ENCODE measurements around the gene COL5A2. TPM values are rescaled to one million over a fixed set of nuclear protein-coding genes. Genes with fewer than 3 reads are reported as not detected.

COL5A2 gene
- total RNA-seq, 2 donors from 2014 or later = 10.4 to 24.6 TPM

DNA sequence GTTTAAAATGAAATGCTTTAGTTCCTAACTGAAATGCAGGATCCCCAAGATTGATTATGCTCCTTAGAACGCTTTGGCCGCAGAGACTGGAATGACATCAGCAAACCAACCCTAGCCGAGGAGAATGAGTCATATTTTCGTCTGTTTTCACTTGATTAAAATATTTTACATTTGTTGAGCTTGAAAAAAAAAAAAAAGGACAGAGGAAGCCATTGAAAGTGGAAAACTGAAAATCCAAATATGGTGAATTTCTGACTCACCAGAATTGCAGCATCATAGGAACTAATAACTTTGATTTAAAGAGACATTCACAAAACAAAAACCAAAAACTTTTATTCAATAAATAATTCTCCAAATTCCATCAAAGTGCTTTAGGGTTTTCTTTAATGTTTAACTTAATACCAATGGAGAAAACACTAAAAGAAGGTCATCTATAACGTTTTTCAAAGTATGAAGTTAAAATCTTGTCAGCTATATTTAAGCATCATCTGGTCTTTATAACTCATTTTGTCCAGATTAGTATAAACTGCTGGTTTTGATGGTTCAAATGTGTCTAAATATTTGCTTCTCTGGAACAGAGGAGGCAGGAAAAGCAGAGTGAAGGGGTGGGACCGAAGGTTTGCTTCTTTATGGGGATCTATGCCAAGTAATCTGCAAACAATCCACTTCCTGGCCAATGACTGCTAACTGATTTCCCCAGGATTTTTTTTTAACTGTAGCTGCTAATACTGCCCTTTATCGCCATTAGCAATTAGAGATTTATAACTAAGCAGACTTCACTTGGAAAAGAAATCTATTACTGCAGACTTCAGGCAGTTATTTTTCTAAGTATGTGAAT lies 30.9 kb upstream of the COL5A2 start:
- TF ChIP-seq, protein P1, sequence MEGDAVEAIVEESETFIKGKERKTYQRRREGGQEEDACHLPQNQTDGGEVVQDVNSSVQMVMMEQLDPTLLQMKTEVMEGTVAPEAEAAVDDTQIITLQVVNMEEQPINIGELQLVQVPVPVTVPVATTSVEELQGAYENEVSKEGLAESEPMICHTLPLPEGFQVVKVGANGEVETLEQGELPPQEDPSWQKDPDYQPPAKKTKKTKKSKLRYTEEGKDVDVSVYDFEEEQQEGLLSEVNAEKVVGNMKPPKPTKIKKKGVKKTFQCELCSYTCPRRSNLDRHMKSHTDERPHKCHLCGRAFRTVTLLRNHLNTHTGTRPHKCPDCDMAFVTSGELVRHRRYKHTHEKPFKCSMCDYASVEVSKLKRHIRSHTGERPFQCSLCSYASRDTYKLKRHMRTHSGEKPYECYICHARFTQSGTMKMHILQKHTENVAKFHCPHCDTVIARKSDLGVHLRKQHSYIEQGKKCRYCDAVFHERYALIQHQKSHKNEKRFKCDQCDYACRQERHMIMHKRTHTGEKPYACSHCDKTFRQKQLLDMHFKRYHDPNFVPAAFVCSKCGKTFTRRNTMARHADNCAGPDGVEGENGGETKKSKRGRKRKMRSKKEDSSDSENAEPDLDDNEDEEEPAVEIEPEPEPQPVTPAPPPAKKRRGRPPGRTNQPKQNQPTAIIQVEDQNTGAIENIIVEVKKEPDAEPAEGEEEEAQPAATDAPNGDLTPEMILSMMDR (IDR thresholded peaks at IDR 0.05) = no peak
- Histone ChIP-seq H3K4me3 (no peak overlapping the region), H3K27me3 (no peaks in the 10 kb centered on the region), H3K27ac (peak overlapping the region; percentile 32), H3K4me1 (no peaks in the 10 kb centered on the region), H3K36me3 (no peaks in the 10 kb centered on the region), H3K9me3 (no peaks in the 10 kb centered on the region), H3K9ac (ENCODE audit: low read depth in 2 of 2, low read length in 2 of 2) (peak overlapping the region in 1 of 2 donors; percentile 35)
- DNase-seq = peak; percentile 26
- intact Hi-C loops (cut with DNase I) = no loop called here

DNA sequence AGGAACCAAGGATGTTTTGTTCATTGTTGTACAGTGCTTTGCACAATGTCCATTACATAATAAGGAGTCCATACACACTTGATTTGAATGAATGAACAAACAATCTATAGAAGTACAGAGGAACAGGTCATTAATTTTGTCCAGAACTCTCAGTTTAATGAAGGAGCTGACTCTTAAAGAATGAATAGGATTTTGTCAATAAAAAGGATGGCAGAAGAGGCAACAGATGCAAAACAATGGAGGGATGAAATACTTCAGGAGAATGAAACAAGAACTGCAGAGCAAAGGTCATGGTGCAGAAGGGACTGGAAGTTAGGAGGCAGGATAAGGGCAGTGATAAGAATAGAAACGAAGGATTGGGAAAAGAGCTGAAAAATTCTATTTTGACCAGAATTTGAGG lies 28.7 kb upstream of the COL5A2 start:
- TF ChIP-seq, protein P1 (IDR thresholded peaks at IDR 0.05) = no peak

DNA sequence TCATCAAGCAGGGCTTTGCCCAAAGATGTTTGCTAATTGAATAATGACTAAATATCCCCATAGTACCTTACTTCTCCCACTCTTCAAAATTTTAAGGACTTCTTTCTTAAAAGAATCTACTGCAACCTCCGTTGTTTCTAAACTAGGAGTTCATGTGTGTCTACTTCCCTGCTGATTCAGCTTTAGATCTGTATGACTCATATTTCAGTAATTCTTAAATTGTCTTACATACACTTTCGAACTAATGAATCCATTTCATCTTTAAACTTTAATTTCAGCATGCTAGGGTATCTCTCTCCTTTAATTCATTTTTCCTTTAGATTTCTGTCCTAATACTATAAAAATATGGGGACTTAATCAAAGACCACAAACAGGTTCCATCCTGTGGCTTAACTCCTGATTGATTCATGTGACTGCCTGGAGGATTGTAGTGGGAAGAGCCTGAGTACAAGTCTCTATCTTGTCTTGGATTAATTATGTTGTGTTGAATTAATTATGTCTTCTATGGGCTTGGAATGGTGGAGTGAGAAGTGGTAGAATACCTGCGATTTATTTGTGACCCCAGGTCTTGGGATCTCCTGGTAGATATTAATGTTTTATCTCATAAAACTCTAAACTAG lies 24.9 kb upstream of the COL5A2 start:
- Histone ChIP-seq H3K27ac (no peak overlapping the region), H3K36me3 (no peaks in the 10 kb centered on the region), H3K4me1 (no peaks in the 10 kb centered on the region), H3K9ac (ENCODE audit: low read depth in 2 of 2, low read length in 2 of 2) (no peak overlapping the region), H3K9me3 (no peaks in the 10 kb centered on the region), H3K27me3 (no peaks in the 10 kb centered on the region), H3K4me3 (no peak overlapping the region)
- no peak for DNase-seq
- intact Hi-C loops (cut with DNase I) = no loop called here
- TF ChIP-seq, protein P1 (IDR thresholded peaks at IDR 0.05) = no peak

More for the DNA sequence above, 28.7 kb upstream of the COL5A2 start:
- intact Hi-C loops (cut with DNase I) = no loop called here
- no peak for DNase-seq
- Histone ChIP-seq H3K27me3 (no peaks in the 10 kb centered on the region), H3K27ac (no peak overlapping the region), H3K4me3 (no peak overlapping the region), H3K36me3 (no peaks in the 10 kb centered on the region), H3K4me1 (no peaks in the 10 kb centered on the region), H3K9ac (ENCODE audit: low read depth in 2 of 2, low read length in 2 of 2) (no peak overlapping the region), H3K9me3 (no peaks in the 10 kb centered on the region)

DNA sequence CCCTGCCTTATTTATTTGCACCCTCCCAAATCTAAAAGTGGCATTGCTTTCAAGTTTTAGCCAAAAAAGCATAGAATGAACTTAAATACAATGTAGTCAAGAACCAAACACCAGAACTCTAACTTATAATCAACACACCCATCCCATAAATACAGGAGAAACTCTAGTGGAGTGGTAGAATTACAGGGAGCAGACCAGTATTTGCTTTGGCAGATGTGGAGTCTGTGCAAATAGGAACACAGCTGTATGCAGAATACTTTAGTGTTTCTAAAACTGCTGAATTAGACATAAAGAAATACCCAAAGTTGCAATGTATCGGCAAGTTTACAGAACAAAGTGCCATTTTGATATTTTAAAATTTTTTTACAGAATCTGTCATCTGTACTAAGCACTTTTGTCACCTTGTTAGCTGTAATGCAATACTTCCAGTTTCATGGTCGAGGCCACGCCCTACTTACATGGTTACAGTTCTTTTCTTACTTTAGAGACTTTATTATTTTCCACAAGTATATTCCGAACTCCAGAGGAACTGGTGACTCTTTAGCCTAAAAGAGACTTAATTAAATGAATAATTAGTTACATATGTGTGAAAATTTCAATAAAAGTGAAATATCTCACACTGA lies 23.7 kb upstream of the COL5A2 start:
- no peak overlapping the region for H3K27ac ChIP-seq
- H3K27me3 ChIP-seq = no peaks in the 10 kb centered on the region
- no peak overlapping the region for H3K9ac ChIP-seq (ENCODE audit: low read depth in 2 of 2, low read length in 2 of 2)
- no peak overlapping the region for H3K4me3 ChIP-seq
- no peaks in the 10 kb centered on the region for H3K9me3 ChIP-seq
- intact Hi-C loops (cut with DNase I) = no loop called here
- no peaks in the 10 kb centered on the region for H3K4me1 ChIP-seq
- TF ChIP-seq, protein P1 (IDR thresholded peaks at IDR 0.05) = no peak
- no peaks in the 10 kb centered on the region for H3K36me3 ChIP-seq
- DNase-seq = no peak

DNA sequence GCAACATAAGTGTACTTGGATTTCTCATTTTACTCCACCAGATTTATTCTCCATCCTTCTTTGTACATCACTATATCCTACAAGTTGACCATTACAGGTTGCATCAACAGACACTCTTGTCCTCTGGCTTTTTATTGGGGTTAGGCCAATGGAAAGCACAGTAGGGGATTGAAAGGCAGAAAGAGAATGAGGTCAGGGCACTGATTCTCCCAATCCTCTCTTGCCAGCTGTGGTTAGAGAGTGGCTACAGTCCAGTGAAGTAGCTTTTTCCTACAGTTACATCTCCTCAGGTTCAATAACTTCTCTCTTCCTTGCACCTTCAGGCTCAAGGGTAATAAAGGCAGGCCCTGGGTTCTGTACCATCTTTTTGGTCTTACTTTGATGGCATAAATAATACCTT lies 20.2 kb upstream of the COL5A2 start:
- intact Hi-C loops (cut with DNase I) = no loop called here
- TF ChIP-seq, protein P1 (IDR thresholded peaks at IDR 0.05) = no peak
- no peak for DNase-seq

More for the DNA sequence above, 20.2 kb upstream of the COL5A2 start:
- Histone ChIP-seq H3K27me3 (no peaks in the 10 kb centered on the region), H3K36me3 (no peaks in the 10 kb centered on the region), H3K9me3 (no peaks in the 10 kb centered on the region), H3K27ac (no peak overlapping the region), H3K4me3 (no peak overlapping the region), H3K9ac (ENCODE audit: low read depth in 2 of 2, low read length in 2 of 2) (no peak overlapping the region), H3K4me1 (no peaks in the 10 kb centered on the region)
